Measurements from ENCODE around the gene LRRTM1.

DNA sequence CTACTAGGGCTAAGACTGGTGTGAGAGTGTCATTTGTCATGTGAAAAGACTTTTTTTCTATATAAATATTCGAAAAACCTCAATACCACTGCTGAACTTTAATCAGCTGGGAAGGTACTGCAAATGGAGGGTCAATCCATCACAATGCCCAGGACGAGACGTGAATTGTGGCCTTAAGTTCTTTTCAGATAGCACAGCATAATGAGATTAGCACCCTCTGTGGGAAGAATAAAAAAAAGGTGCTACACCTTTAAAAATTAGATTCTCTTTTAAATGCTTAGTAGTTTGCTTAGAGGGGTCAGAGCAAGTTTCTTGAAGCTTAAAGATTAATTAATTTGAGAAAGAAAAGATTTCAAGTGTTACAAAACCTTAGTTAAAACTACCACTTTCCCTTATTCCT lies 5.6 kb downstream of the LRRTM1 start:
- TF ChIP-seq, protein P1, sequence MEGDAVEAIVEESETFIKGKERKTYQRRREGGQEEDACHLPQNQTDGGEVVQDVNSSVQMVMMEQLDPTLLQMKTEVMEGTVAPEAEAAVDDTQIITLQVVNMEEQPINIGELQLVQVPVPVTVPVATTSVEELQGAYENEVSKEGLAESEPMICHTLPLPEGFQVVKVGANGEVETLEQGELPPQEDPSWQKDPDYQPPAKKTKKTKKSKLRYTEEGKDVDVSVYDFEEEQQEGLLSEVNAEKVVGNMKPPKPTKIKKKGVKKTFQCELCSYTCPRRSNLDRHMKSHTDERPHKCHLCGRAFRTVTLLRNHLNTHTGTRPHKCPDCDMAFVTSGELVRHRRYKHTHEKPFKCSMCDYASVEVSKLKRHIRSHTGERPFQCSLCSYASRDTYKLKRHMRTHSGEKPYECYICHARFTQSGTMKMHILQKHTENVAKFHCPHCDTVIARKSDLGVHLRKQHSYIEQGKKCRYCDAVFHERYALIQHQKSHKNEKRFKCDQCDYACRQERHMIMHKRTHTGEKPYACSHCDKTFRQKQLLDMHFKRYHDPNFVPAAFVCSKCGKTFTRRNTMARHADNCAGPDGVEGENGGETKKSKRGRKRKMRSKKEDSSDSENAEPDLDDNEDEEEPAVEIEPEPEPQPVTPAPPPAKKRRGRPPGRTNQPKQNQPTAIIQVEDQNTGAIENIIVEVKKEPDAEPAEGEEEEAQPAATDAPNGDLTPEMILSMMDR (conservative IDR thresholded peaks at IDR 0.05): no peak
- TF ChIP-seq EZH2 (IDR thresholded peaks at IDR 0.05; ENCODE audit: low read depth): no peak

Data from PC-9 (cell line).